CD4-positive, alpha-beta T cell treated with Interleukin-17A for 1 hour (primary cell): ENCODE data around the gene UGT8.
"Not testable (repeated sequence)": the region's sequence is repeated elsewhere in the genome, so short reads cannot be mapped to it uniquely, and the experiment has no call there.

Experiments
- DNase-seq: peaks from one replicate; pipeline ENCODE4 v3.0.0-alpha.2; 2020

The UGT8 gene, protein sequence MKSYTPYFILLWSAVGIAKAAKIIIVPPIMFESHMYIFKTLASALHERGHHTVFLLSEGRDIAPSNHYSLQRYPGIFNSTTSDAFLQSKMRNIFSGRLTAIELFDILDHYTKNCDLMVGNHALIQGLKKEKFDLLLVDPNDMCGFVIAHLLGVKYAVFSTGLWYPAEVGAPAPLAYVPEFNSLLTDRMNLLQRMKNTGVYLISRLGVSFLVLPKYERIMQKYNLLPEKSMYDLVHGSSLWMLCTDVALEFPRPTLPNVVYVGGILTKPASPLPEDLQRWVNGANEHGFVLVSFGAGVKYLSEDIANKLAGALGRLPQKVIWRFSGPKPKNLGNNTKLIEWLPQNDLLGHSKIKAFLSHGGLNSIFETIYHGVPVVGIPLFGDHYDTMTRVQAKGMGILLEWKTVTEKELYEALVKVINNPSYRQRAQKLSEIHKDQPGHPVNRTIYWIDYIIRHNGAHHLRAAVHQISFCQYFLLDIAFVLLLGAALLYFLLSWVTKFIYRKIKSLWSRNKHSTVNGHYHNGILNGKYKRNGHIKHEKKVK

DNA sequence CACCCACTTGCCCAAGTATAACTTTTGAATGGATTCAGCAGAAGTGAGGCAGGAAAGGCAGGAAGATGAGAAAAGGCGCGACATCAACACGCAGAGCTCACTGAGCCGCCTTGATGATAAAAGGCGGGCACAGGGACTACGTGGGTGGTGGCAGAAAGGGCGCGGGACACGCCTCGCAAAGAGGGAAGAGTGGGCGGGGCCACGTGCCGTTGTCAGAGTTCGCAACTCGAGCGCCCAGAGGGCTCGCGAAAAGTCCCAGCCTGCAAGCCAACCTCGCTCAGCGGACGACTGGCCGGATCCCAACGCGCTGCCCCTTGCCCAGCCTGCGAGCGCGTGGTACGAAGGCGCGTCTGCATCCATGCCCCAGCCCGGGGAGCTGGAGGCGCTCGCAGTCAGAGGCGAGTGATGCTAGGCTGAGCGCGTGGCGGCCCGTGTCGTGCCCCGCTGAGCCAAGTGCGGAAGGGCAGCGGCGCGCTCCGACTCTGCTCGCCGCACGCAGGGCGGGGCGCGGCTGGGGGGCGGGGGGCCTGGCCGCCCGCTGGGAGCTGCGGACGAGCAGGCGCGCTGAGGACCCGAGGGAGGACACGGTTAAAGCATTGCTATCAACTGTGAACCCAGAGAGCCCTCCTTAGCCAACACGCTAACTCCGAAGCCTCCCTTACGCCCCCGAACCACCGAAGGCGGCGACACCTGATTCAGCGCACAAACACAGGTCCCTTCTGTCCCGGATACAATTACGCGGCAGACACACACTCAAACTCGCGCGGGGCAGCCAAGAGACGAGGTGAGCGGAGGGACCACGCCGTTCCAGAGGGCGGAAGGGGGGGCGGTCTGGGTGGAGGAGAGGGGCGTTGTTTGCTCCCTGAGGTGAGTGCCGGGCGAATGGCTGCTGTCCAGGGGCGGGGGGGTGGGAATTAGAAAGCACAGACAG lies at the start of gene UGT8:
Gene UGT8, plus strand, starts transcription at position 617 of the 931 bp plus-strand sequence. CDS start 24,074 bp downstream, outside the sequence.
- DNase-seq, result peak; percentile 34

DNA sequence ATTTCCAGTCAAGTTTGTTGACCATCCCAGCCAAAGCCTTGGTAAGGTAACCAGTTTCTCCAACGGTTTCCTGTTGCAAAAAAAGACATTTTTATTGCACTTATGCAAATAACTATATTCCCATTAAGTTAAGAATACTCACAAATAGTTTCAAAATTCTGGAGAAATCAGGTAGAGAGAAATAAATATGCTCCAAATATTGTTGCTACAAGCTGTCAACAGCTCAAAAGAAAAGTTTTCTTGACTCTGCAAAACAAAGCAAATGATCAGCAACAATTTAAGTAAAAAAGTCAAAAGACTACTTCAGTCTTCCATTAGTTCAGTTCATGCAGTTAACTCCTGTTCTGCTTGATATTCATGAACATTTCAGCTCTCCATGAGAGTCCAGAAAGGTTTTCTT lies 49.0 kb upstream of the UGT8 start:
- DNase-seq, result no peak

DNA sequence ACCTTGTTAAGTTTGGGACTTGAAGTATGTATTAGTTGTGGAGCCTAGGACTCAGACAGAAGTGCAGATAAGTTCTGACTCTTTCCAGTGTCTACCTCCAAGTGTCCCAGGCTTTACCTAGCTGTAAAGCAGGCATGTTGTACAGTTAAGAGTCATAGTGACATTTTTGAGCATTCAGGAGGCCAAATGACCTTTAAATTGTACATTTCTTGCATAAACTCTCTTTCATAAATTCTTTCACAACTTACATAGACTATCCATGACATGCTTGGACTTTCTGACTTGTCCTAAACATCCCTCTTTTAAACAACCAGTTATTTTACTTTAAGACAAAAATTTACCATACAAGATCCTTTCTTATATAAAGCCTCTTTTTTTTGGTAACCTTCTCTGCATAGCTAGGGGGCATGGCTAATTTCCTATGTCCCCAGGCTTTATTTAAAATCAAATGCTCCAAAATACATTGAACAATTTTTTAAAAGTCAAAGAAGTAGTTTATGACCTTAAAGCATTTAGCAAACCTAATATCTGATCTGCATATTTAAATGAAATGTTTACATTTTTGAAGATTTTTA lies 40.1 kb upstream of the UGT8 start:
- no peak for DNase-seq

DNA sequence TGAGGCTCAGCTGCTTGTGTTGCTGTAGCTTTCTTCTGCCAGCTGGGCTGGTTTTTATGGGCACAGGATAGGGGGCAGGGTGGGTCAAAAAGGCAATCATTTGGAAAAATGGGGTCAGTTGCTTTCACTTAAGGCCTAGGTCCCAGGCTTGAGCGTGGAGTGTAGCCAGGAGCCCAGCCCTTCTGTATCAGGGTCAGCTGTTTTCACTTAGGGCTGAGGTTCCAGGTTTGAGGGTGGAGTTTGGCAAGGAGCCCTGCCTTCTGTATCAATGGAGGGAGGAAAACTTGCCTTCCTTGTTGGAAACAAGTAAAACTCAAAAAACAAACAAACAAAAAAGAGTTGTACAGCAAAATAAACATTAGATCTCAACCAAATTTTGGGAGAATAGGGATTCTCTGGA lies 37.0 kb upstream of the UGT8 start:
- DNase-seq, result no peak

DNA sequence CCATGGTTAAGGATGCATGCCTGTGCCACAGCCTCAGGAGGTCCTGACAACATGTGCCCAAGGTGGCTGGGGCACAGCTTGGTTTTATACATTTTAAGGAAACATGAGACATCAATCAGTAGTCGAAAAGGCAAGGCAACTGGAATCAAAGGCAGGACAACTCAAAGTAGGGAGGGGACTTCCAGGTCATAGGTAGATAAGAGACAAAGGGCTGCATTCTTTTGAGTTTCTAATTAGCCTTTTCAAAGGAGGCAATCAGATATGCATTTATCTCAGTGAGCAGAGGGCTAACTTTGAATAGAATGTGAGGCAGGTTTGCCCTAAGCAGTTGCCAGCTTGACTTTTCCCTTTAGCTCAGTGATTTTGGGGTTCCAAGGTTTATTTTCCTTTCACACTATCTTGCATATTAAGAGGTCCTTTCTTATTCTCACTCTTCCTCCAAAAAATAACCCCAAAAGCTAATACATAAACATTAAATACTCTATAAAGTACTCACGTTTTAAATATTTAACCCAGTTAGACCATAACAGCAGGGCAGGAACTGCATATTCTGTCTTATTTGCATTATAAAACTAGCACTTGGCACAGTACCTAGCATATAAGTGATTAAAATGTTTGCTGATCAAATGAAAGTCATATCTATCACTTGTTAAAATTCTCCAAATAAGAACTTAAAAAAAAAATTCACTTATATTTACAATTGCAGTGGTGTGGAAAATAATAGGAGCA lies 36.3 kb upstream of the UGT8 start:
- no peak for DNase-seq

DNA sequence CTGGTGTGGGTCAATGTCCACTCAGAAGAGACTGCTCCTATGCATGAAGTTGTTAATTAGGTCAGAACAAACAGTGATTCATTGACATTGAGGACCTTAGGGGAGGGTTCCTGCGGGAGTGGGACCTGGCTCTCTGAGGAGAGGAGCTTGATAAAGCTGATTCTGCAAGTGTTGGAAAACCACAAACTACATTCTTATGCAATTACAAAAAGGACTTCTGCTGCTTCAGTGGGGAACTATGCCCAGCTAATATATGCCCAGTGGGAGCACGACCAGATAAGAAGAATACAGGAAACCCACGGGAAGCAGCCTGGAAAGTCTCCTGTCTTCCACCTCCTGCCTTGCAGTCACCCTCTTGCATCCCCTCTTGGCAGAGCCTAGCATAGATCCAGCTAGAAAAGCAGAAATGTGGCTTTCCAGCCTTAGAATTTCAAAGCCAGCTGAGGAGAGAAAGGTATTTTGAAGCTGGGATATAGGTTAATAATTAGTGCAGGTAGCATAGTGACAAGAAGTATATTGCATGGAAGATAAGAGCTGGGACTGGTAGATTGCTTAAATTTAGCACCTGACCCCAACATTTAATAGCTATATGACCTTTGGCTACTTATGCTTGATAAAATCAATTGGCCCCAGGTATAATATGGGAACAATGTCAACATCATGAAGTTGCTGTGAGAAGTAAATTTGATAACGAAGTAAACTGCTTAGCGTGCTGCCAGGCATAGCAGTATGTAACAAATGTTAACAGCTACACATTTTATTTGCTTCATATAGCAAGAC lies 34.9 kb upstream of the UGT8 start:
- no peak for DNase-seq

DNA sequence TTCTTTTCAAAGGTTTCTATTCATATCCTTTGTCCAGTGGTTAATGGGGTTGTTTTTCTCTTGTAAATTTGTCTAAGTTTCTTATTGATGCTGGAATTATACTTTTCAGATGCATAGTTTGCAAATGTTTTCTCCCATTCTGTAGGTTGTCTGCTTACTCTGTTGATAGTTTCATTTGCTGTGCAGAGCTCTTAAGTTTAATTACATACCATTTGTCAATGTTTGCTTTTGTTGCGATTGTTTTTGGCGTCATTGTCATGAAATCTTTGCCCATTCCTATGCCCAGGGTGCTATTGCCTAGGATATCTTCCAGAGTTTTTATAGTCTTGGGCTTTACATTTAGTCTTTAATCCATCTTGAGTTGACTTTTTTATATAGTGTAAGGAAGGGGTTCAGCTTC lies 21.2 kb upstream of the UGT8 start:
- no peak for DNase-seq

DNA sequence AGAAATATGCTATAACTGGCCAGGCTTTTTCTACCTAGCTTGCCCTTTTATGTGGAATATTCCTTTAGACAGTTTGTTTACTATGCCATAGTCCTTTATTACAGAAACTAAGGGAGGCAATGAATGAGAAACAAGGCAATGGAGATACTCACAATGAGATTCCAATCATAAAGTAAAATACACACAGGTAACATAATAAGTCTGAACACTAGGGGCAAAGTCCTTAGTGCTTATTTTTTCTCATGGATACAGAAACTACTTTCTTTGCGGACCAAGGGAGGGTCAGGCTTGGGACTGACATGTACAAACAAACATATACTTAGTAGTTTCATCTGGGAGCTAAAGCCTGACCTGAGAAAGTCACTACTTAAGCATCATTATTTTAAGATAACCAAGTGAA lies 16.0 kb upstream of the UGT8 start:
- DNase-seq, result no peak

DNA sequence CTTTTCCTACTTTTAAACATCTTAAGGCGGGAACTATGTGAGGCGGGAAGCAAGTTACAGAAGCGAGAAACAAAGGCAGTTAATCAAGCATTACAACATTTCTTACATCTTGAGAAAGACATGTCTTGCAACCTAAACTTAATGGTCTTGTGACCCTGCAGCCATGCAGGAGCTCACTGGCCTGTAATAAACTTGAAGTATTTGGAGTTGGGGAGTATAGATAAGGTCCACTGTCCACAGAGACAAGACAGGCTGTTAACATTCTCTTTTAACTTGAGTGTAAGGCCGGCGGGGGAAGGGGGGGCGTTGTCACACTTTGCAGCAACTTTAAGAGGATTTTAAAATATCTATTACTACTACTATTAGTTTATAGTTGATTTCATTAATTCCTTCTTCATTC lies 10.3 kb upstream of the UGT8 start:
- no peak for DNase-seq

DNA sequence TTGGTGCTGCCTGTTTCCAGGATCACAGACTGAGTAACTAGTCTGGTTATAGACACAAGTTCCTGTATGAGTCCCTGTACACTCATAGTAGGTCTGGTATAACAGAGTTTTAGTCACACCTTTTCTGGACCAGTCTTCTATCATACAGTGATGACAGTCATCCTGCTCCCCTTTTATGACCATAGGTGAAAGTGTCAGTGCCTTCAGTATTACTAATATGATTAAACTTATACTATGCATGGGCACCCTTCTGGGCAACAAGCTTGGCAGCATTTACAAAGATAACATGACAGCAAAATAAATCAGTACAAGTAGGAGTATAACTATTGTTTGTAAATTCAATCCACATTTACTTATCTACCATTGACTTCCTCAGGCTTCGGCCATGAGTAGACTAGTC lies 8.2 kb upstream of the UGT8 start:
- DNase-seq, result not testable (repeated sequence)

DNA sequence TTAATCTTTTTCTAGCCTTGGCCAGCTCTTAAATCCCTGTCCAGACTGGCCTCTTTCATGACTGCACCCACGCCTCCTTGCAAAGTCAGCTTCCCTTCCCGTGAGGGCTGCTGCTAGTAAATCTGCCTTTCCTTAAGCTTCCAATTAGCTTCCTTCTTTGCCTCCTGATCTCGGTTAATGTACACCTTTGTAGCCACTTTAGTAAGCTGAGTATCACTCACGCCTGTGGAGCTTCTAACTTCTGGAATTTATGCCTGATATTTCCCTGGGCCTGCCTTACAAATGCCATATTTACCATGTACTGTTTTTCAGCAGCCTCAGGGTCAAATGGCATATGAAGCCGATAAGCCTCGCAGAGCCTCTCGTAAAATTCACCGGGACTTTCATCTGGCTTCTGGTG lies 5.1 kb upstream of the UGT8 start:
- DNase-seq, result no peak

DNA sequence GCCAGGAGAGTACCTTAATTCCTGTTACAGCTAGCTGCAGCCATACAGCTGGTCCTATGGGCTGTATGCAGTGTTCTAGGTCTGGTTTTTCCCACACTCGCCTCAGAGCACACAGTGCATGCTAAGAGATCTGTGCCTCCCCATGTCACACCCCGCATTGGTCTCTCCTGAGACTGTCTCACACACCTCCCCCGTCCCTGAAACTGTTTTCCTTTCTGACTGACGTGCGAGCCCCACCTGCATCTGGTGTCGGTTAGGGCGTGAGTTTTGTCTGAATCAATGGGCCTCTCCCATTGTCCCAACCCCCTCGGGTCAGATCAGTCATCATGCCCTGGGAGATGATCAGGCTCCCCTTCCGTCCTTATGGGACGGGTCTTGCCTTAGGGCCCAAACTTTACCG lies 3.4 kb upstream of the UGT8 start:
- no peak for DNase-seq

DNA sequence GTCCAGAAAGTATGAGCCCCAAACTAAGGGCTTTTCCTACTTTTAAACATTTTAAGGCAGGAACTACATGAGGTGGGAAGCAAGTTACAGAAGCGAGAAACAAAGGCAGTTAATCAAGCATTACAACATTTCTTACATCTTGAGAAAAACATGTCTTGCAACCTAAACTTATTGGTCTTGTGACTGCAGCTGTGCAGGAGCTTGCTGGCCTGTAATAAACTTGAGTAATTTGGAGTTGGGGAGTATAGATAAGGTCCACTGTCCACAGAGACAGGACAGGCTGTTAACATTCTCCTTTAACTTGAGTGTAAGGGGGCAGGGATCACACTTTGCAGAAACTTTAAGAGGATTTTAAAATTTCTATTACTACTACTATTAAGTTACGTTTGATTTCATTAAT lies 2.7 kb upstream of the UGT8 start:
- DNase-seq, result no peak

DNA sequence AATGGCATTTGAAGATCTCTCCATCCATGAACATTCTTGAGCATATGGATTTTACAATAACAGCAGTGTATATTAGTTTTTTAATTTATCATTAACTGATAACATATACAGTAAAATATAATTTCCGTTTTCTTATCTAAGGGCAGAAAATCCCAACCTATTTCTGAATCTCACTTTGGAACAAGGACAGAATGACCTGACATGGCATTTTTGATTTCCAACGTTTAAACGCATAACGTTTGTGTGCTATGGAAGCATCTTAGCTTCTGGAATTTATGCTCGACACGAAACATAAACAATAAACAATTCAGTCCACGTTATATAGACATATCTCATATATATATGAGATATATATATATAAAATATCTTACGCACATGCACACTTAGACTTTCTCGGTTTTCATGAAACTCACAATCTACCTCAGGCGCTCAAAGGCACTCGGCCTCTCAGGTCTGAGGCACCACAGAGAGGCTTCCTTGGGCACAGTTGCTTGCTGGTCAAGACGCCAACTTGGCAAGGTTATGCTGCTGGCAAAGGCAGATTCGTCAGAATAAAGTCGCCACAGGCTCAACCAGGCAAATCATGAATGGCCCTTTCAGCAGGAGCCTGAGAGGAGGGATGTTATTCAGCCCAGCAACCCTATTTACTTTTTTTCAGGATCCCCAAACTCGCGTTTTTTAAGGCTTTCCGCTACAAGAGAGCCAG lies 1.0 kb upstream of the UGT8 start:
- no peak for DNase-seq

DNA sequence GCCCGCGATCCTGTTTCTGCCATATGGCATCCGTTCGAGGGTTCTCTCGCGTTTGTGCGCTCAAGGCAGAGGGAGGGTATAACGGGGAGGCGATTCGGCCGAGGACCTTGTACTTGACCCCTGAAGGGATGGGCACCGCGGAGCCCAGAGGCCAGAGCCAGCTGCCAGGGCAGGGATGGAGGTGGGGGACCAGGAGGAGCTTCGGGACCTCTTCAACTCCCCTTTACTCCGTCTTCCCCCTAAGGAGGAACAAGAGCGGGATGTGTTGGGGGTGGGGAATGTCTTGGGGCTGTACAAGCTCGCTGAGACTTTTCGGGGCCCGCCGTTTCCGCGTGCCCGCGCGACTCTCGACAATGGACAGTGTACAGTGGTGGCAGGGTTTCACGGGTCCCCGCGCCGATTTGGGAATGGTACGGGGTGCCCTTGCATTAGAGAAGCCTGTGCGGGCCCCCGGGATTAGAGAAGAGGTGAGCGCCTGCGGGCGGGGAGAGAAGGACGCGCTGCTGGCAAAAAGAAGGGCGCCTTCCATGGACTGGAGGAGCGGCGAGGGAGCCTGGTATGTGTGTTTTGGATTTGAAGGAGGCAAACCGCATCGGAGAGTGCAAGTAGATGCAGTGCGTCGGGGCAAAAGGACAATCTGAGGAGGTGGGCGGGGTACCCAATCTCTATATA lies 760 bp downstream of the UGT8 start:
- no peak for DNase-seq

DNA sequence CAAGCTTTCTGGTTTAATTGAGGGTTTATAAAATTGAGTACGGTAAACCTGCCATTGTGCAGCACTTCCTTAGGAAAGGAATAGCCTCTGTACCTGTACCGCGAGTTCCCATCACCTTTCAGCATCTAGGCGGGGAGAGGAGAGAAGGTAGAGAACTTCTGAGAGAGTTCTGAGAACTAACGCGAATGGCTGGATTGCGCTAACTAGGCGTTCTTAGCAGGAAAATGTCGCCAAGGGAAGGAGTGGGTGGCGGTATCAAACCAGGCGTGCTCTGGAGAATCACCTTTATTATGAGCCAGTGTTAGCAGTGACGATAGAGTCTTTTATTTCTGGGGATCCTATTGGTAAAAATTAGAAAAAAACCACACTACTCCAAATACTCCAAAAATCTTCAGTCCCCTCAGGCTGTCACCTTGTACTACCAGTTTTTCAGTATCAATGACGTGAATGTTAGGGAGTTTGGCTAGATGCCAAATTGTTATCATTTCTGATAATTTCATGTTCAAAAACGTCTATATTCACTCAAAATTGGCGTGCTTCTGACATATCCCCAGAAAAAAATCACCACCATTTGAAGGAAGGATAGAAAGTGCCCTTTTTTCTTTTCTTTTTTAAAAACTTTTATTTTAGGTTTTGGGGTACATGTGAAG lies 1.4 kb downstream of the UGT8 start:
- no peak for DNase-seq

DNA sequence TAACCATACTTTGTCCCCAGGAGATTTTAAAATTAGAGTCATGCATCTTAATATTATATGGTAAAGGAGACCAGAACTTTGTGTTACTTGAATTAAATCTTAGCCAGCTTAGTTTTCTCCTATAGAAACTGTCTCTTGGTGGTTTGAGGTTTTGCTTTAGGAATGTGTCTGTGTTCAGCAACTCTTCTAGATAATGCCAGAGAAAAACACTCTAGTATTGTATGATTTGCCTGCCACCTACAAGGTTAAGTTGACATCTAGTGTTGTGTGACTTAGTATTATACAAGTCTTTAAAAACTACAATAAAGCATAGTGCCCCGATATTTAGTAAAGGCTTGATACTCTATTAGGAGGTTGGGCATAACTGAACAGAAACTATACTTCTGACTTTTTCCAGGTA lies 2.1 kb downstream of the UGT8 start:
- DNase-seq, result no peak

DNA sequence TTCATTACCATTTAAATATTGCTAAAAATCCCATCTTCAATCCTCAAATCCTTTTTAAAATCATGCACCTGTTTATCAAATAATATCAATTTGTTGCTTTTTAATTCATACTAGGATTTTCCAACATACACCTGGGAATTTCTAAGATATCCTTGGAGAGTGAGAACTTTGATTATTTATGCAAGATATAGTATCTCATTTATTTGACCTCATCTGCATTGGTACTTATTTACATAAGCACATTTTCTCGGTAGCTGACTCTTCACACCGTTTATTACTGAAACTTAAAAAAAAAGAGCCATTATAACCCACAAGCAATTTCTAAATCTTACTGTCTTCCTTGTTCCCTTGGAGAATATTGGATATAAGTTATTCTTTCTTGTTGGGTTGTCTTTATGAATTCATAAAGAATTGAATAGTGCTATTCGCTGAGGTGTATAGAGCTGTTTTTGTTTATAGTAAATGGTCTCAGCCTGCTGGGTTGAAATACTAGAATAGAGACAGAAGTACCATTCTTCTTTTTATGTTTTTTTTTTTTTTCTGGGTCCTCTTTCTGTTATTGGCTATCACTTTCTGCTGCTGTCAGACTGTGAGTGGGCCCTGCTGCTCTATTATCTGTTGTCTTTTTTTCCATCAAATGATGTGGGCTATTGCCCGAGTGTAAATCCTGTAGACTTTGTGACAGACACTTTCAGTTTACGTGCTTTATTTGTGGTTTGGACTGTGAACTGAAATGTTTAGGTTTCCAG lies 2.9 kb downstream of the UGT8 start:
- DNase-seq, result no peak

DNA sequence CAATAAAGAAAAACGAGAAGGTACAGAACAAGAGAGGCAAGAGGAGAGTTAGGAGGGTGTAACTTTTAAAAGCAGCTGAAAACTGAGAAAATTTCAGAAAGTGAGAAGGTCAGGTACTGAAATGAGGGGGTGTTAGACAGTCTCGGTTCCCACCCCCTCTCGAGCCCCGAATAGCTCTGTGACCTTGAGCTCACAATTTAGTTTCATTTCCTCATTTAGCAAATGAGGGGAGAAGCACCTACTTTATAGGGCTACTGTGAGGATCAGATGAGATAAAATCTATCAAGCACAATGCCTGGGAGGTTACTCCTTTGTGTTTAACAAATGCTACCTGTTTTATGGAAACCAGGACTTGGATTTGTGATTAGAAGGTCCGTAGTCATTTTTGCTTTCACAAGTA lies 4.9 kb downstream of the UGT8 start:
- DNase-seq, result no peak
